HL-60 (cell line): ENCODE results near the gene NDUFS3.

ENCODE experiments used
- POLR2AphosphoS5 ChIP-seq: IDR thresholded peaks from 2 replicates; pipeline ENCODE4 v1.6.1; 2012; ENCODE audit warnings: low read depth
- TF ChIP-seq, protein P1 (sequence below): IDR thresholded peaks from one replicate; pipeline ENCODE4 v1.5.1; 2011; ENCODE audit warnings: low read length, control low read depth, inconsistent platforms; ENCODE audit not compliant: insufficient read depth

DNA sequence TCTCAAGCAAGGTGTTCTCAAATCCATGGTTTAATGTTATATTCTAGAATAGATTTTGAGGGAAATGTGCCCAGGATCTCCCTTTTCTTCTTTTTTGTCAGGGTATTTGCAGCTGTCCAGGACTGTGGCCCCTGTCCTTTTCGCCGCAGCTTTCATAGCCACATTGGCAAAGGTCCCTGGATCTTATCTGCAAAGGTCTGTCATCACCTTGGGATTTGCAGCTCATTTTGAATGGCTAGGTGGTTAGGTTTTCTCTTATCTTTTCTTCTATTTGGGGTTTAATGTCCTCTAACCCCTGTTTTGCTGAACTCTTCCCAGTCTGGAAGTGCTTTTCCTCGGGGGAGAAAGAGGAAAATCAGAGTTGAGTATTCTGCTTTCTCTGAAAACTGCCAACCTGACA, 27.0 kb downstream of the NDUFS3 start:
- TF ChIP-seq, protein P1, sequence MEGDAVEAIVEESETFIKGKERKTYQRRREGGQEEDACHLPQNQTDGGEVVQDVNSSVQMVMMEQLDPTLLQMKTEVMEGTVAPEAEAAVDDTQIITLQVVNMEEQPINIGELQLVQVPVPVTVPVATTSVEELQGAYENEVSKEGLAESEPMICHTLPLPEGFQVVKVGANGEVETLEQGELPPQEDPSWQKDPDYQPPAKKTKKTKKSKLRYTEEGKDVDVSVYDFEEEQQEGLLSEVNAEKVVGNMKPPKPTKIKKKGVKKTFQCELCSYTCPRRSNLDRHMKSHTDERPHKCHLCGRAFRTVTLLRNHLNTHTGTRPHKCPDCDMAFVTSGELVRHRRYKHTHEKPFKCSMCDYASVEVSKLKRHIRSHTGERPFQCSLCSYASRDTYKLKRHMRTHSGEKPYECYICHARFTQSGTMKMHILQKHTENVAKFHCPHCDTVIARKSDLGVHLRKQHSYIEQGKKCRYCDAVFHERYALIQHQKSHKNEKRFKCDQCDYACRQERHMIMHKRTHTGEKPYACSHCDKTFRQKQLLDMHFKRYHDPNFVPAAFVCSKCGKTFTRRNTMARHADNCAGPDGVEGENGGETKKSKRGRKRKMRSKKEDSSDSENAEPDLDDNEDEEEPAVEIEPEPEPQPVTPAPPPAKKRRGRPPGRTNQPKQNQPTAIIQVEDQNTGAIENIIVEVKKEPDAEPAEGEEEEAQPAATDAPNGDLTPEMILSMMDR, result no peak
- no peak for TF ChIP-seq POLR2AphosphoS5
